H9 (cell line): Measurements from ENCODE around the gene MYOM1. TPM values are rescaled to one million over a fixed set of nuclear protein-coding genes. Genes with fewer than 3 reads are reported as not detected.

Source experiments
- DNase-seq: peaks from one replicate; pipeline ENCODE4 v3.0.0-alpha.2; 2017
- H2AFZ ChIP-seq: one replicate; pipeline ENCODE4 v1.6.1; 2013; ENCODE audit warnings: mild to moderate bottlenecking, low read length, control low read depth, moderate library complexity
- H2AK5ac ChIP-seq: 2 replicates; pipeline ENCODE4 v1.6.1; 2013; ENCODE audit warnings: low read length, control low read depth, mixed read lengths; ENCODE audit not compliant: insufficient read length
- H2BK120ac ChIP-seq: one replicate; pipeline ENCODE4 v1.6.1; 2013; ENCODE audit warnings: low read depth, mild to moderate bottlenecking, low read length, control low read depth, inconsistent platforms; ENCODE audit not compliant: poor library complexity, severe bottlenecking
- H2BK12ac ChIP-seq: 2 replicates; pipeline ENCODE4 v1.6.1; 2013; ENCODE audit warnings: low read length, control low read depth, mixed read lengths, low read depth; ENCODE audit not compliant: insufficient read length
- H2BK15ac ChIP-seq: 2 replicates; pipeline ENCODE4 v1.6.1; 2013; ENCODE audit warnings: low read depth, low read length, control low read depth
- H2BK20ac ChIP-seq: one replicate; pipeline ENCODE4 v1.6.1; 2013; ENCODE audit warnings: low read depth, mild to moderate bottlenecking, low read length, control low read depth, inconsistent platforms; ENCODE audit not compliant: poor library complexity, severe bottlenecking
- H2BK5ac ChIP-seq: 2 replicates; pipeline ENCODE4 v1.6.1; 2013; ENCODE audit warnings: low read length, control low read depth, mixed read lengths; ENCODE audit not compliant: insufficient read length
- H3K14ac ChIP-seq: 2 replicates; pipeline ENCODE4 v1.6.1; 2013; ENCODE audit warnings: low read length, control low read depth; ENCODE audit not compliant: insufficient read depth
- H3K18ac ChIP-seq: 2 replicates; pipeline ENCODE4 v1.6.1; 2013; ENCODE audit warnings: low read depth, mild to moderate bottlenecking, mixed read lengths, low read length, control low read depth; ENCODE audit not compliant: insufficient read length
- H3K23ac ChIP-seq: 2 replicates; pipeline ENCODE4 v1.6.1; 2013; ENCODE audit warnings: low read length, control low read depth, mixed read lengths, low read depth; ENCODE audit not compliant: insufficient read length
- H3K23me2 ChIP-seq: 2 replicates; pipeline ENCODE4 v1.6.1; 2013; ENCODE audit warnings: low read depth, mild to moderate bottlenecking, mixed read lengths, low read length, control low read depth; ENCODE audit not compliant: insufficient read length, poor library complexity, severe bottlenecking
- H3K27ac ChIP-seq: 2 replicates; pipeline ENCODE4 v1.5.1; 2013; ENCODE audit warnings: low read length, control low read depth, mixed read lengths, low read depth; ENCODE audit not compliant: insufficient read length
- H3K27me3 ChIP-seq: 2 replicates; pipeline ENCODE4 v1.6.1; 2013; ENCODE audit warnings: low read length, control low read depth, inconsistent platforms; ENCODE audit not compliant: insufficient read depth
- H3K4ac ChIP-seq: 2 replicates; pipeline ENCODE4 v1.6.1; 2013; ENCODE audit warnings: low read depth, mild to moderate bottlenecking, control low read depth, inconsistent platforms, low read length, moderate library complexity
- H3K4me1 ChIP-seq: 2 replicates; pipeline ENCODE4 v1.6.1; 2013; ENCODE audit warnings: low read length, control low read depth, inconsistent platforms; ENCODE audit not compliant: insufficient read depth
- H3K4me2 ChIP-seq: 2 replicates; pipeline ENCODE4 v1.6.1; 2013; ENCODE audit warnings: low read length, control low read depth, mixed read lengths; ENCODE audit not compliant: insufficient read length, insufficient read depth
- H3K56ac ChIP-seq: 2 replicates; pipeline ENCODE4 v1.6.1; 2013; ENCODE audit warnings: low read depth, mild to moderate bottlenecking, mixed read lengths, low read length, control low read depth; ENCODE audit not compliant: insufficient read length
- H3K79me1 ChIP-seq: 2 replicates; pipeline ENCODE4 v1.6.1; 2013; ENCODE audit warnings: low read depth, mild to moderate bottlenecking, moderate library complexity, low read length, control low read depth, inconsistent platforms; ENCODE audit not compliant: insufficient read depth, poor library complexity, severe bottlenecking
- H3K79me2 ChIP-seq: 2 replicates; pipeline ENCODE4 v1.6.1; 2013; ENCODE audit warnings: low read length, control low read depth, inconsistent platforms; ENCODE audit not compliant: insufficient read depth
- H3K9ac ChIP-seq: 2 replicates; pipeline ENCODE4 v1.6.1; 2013; ENCODE audit warnings: low read length, control low read depth, mixed read lengths; ENCODE audit not compliant: insufficient read length; ENCODE audit errors: extremely low read depth
- H3K9me3 ChIP-seq: one replicate; pipeline ENCODE4 v1.6.1; 2013; ENCODE audit warnings: low read depth, low read length, inconsistent platforms; ENCODE audit not compliant: control insufficient read depth
- H3T11ph ChIP-seq: one replicate; pipeline ENCODE4 v1.6.1; 2013; ENCODE audit warnings: mild to moderate bottlenecking, low read length, control low read depth, inconsistent platforms
- H4K20me1 ChIP-seq: one replicate; pipeline ENCODE4 v1.6.1; 2013; ENCODE audit not compliant: control insufficient read depth, insufficient read length, insufficient read depth
- H4K5ac ChIP-seq: 2 replicates; pipeline ENCODE4 v1.6.1; 2013; ENCODE audit warnings: low read depth, mild to moderate bottlenecking, mixed read lengths, low read length, control low read depth; ENCODE audit not compliant: insufficient read length
- H4K8ac ChIP-seq: replicated peaks from 2 replicates; pipeline ENCODE4 v1.6.1; 2013; ENCODE audit warnings: low read length, control low read depth, mixed read lengths, low read depth; ENCODE audit not compliant: insufficient read length
- H4K91ac ChIP-seq: 2 replicates; pipeline ENCODE4 v1.6.1; 2013; ENCODE audit warnings: low read depth, mild to moderate bottlenecking, moderate library complexity, mixed read lengths, low read length, control low read depth; ENCODE audit not compliant: insufficient read length
- H3K27ac Mint-ChIP-seq, 3 experiments: 2 replicates in 2 of 3; 3 replicates in 1 of 3; pipeline ENCODE4 v1.8.0; 2020 to 2021; ENCODE audit warnings: mixed read lengths in 3 of 3, mild to moderate bottlenecking in 1 of 3, moderate library complexity in 1 of 3
- H3K27me3 Mint-ChIP-seq: 2 replicates; pipeline ENCODE4 v1.8.0; 2021; ENCODE audit warnings: low read depth, mild to moderate bottlenecking, moderate library complexity, mixed read lengths
- H3K36me3 Mint-ChIP-seq, 3 experiments: 2 replicates in 2 of 3; 3 replicates in 1 of 3; pipeline ENCODE4 v1.8.0; 2020 to 2021; ENCODE audit warnings: low read depth in 3 of 3, mixed read lengths in 3 of 3; ENCODE audit not compliant: insufficient read depth in 1 of 3
- H3K4me1 Mint-ChIP-seq, 2 experiments: 2 replicates each; pipeline ENCODE4 v1.8.0; 2020; ENCODE audit warnings: mixed read lengths in 2 of 2
- H3K4me3 Mint-ChIP-seq, 2 experiments: 2 replicates in 1 of 2; 3 replicates in 1 of 2; pipeline ENCODE4 v1.8.0; 2020 to 2021; ENCODE audit warnings: mild to moderate bottlenecking in 2 of 2, mixed read lengths in 2 of 2, moderate library complexity in 1 of 2
- H3K9me3 Mint-ChIP-seq, 2 experiments: 2 replicates in 1 of 2; 3 replicates in 1 of 2; pipeline ENCODE4 v1.8.0; 2020; ENCODE audit warnings: mild to moderate bottlenecking in 2 of 2, mixed read lengths in 2 of 2, moderate library complexity in 1 of 2
- WGBS: extraction: QIAGEN DNeasy Blood & Tissue Kit; methylation state at CpG from one replicate; pipeline ENCODE4 v1.1.7; 2013; ENCODE audit warnings: missing lambda C conversion rate, low lambda C conversion rate, mixed read lengths; ENCODE audit not compliant: insufficient read length; ENCODE audit errors: extremely low coverage; 5-methylcytosine and 5-hydroxymethylcytosine counted together
- total RNA-seq: library from RNA; stranded (reverse); gene quantifications from 2 replicates; pipeline ENCODE4 v1.2.1, GENCODE V29; 2021
- TF ChIP-seq, protein P1 (sequence below): fragments of 200-600 bp; sonication (generic); conservative IDR thresholded peaks from 3 replicates; pipeline ENCODE4 v1.8.0; 2021; ENCODE audit warnings: antibody characterized with exemption, mild to moderate bottlenecking

The MYOM1 gene
- total RNA-seq, 1 experiment from 2014 or later, result 0.17 TPM

DNA sequence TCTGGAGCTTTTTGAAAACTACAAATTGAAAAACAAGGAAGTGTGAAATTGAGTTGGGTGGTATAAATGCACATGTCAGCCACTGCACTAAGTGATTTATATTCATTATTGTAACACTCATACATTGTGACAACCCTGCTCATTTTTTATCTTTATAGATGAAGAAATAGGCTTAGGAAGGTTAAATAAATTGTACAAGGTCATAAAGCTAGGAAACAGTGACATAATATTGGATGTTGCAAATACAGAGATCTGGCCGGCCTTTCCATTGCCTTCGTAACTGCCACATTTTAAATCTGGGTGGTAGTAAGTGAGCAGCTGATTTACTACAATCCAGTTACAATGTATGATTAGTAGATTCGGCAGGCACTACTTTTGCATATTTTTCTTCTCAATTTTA is 130.2 kb downstream of the MYOM1 start:
- H3K4me2 ChIP-seq, result no peak overlapping the region
- Mint-ChIP-seq H3K4me1 (peaks cover 21 to 31% of the 10 kb centered on the region in 2 experiments), H3K9me3 (no peaks in the 10 kb centered on the region), H3K36me3 (no peaks in the 10 kb centered on the region), H3K4me3 (no peak overlapping the region), H3K27me3 (no peaks in the 10 kb centered on the region), H3K27ac (no peak overlapping the region)
- no peak overlapping the region for H3T11ph ChIP-seq
- H3K23ac ChIP-seq, result no peak overlapping the region
- H3K79me1 ChIP-seq, result no peaks in the 10 kb centered on the region
- no peak overlapping the region for H4K91ac ChIP-seq
- DNase-seq, result no peak
- no peak overlapping the region for H2BK5ac ChIP-seq
- TF ChIP-seq, protein P1, sequence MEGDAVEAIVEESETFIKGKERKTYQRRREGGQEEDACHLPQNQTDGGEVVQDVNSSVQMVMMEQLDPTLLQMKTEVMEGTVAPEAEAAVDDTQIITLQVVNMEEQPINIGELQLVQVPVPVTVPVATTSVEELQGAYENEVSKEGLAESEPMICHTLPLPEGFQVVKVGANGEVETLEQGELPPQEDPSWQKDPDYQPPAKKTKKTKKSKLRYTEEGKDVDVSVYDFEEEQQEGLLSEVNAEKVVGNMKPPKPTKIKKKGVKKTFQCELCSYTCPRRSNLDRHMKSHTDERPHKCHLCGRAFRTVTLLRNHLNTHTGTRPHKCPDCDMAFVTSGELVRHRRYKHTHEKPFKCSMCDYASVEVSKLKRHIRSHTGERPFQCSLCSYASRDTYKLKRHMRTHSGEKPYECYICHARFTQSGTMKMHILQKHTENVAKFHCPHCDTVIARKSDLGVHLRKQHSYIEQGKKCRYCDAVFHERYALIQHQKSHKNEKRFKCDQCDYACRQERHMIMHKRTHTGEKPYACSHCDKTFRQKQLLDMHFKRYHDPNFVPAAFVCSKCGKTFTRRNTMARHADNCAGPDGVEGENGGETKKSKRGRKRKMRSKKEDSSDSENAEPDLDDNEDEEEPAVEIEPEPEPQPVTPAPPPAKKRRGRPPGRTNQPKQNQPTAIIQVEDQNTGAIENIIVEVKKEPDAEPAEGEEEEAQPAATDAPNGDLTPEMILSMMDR, result no peak
- H3K18ac ChIP-seq, result no peak overlapping the region
- peaks cover 2% of the 10 kb centered on the region; the same call in 1 of the 2 replicates for H3K4me1 ChIP-seq
- no peak overlapping the region for H2AK5ac ChIP-seq
- H3K14ac ChIP-seq, result no peak overlapping the region
- no peaks in the 10 kb centered on the region for H4K20me1 ChIP-seq
- no peak overlapping the region for H2BK20ac ChIP-seq
- H2BK12ac ChIP-seq, result no peak overlapping the region
- H3K56ac ChIP-seq, result no peak overlapping the region
- H3K9ac ChIP-seq, result no peak overlapping the region
- WGBS, result no CpG with 5 or more reads among the region's 3 CpGs
- H3K27ac ChIP-seq, result no peak overlapping the region
- no peak overlapping the region for H2BK120ac ChIP-seq
- H4K8ac ChIP-seq, result no peak overlapping the region
- H3K23me2 ChIP-seq, result no peaks in the 10 kb centered on the region
- no peak overlapping the region for H4K5ac ChIP-seq
- H3K4ac ChIP-seq, result no peak overlapping the region
- no peak overlapping the region for H2BK15ac ChIP-seq
- no peaks in the 10 kb centered on the region for H3K79me2 ChIP-seq
- H2AFZ ChIP-seq, result no peak overlapping the region
- no peaks in the 10 kb centered on the region for H3K9me3 ChIP-seq
- no peaks in the 10 kb centered on the region for H3K27me3 ChIP-seq
